Natural killer cell (primary cell): Measurements from ENCODE around the gene MYBPH. TPM values are rescaled to one million over a fixed set of nuclear protein-coding genes. Genes with fewer than 3 reads are reported as not detected.

Experiments
- ATAC-seq, 3 donors: fragments of 150-1000 bp in 2 of 3; fragments of 200-7000 bp in 1 of 3; cut with Tn5 transposase; 1 replicate in 1 of 3; 2 replicates in 2 of 3; pipeline ENCODE4 v1.10.0; 2021; ENCODE audit warnings: mild to moderate bottlenecking in 2 of 3, moderate library complexity in 2 of 3
- DNase-seq, 2 donors: peaks; one replicate each; pipeline versions ENCODE4 v3.0.0 to v3.0.0-alpha.2; 2013 to 2021; ENCODE audit warnings: mixed read lengths in 1 of 2
- H3K27ac ChIP-seq: one replicate; pipeline ENCODE4 v1.5.1; 2013; ENCODE audit warnings: mild to moderate bottlenecking, low read length
- H3K27me3 ChIP-seq: one replicate; pipeline ENCODE4 v1.6.1; 2013; ENCODE audit warnings: low read length; ENCODE audit not compliant: control insufficient read depth, insufficient read depth
- H3K36me3 ChIP-seq: one replicate; pipeline ENCODE4 v1.6.1; 2013; ENCODE audit warnings: low read length; ENCODE audit not compliant: control insufficient read depth, insufficient read depth
- H3K4me1 ChIP-seq: one replicate; pipeline ENCODE4 v1.6.1; 2013; ENCODE audit warnings: low read length; ENCODE audit not compliant: control insufficient read depth, insufficient read depth
- H3K4me3 ChIP-seq: one replicate; pipeline ENCODE4 v1.5.1; 2013; ENCODE audit warnings: low read length
- H3K9me3 ChIP-seq: one replicate; pipeline ENCODE4 v1.6.1; 2013; ENCODE audit warnings: low read length; ENCODE audit not compliant: control insufficient read depth, insufficient read depth
- H3K27ac Mint-ChIP-seq, 2 donors: one replicate each; pipeline ENCODE4 v1.8.0; 2022; ENCODE audit warnings: mild to moderate bottlenecking in 2 of 2, mixed read lengths in 2 of 2, moderate library complexity in 1 of 2
- H3K27me3 Mint-ChIP-seq, 2 donors: one replicate each; pipeline ENCODE4 v1.8.0; 2022; ENCODE audit warnings: low read depth in 2 of 2, mixed read lengths in 2 of 2
- H3K36me3 Mint-ChIP-seq: one replicate; pipeline ENCODE4 v1.8.0; 2022; ENCODE audit warnings: mixed read lengths
- H3K4me1 Mint-ChIP-seq, 2 donors: one replicate each; pipeline ENCODE4 v1.8.0; 2022; ENCODE audit warnings: mixed read lengths in 2 of 2
- H3K4me3 Mint-ChIP-seq: one replicate; pipeline ENCODE4 v1.8.0; 2022; ENCODE audit warnings: mild to moderate bottlenecking, moderate library complexity, mixed read lengths
- H3K9me3 Mint-ChIP-seq, 2 donors: one replicate each; pipeline ENCODE4 v1.8.0; 2022; ENCODE audit warnings: mixed read lengths in 2 of 2
- CTCF ChIP-seq: fragments of 200-600 bp; IDR thresholded peaks from one replicate; pipeline ENCODE4 v1.8.0; 2022; ENCODE audit warnings: antibody characterized with exemption
- WGBS: methylation state at CpG from one replicate; pipeline ENCODE4 v1.1.7; 2013; ENCODE audit warnings: missing lambda C conversion rate; ENCODE audit not compliant: insufficient coverage; 5-methylcytosine and 5-hydroxymethylcytosine counted together
- intact Hi-C: fragments of 100-400 bp; cut with micrococcal nuclease; formaldehyde crosslinking; loops from one replicate; pipeline ENCODE4 v1.14.2; 2022
- total RNA-seq, 4 donors: library from RNA; stranded (reverse); fragments of 120-200 nt in 1 of 4; gene quantifications; one replicate each; pipeline versions ENCODE4 v1.2.3 to v1.2.4, GENCODE V29; 2013 to 2022

The MYBPH gene
- total RNA-seq, 3 donors from 2014 or later (not counting 1 experiment from before 2014, with no cell fraction given) = not detected

- H3K27me3 Mint-ChIP-seq = no peaks in the 10 kb centered on the region
- H3K27ac ChIP-seq = no peak overlapping the region
- no peak for TF ChIP-seq CTCF
Measured at GRCh38 chr1:203177036-203177405, 1.4 kb upstream of the MYBPH start.

GRCh38 chr1:203176273-203177035 is 828 bp upstream of the MYBPH start:
- no peaks in the 10 kb centered on the region for H3K27me3 ChIP-seq
- no peaks in the 10 kb centered on the region for H3K36me3 ChIP-seq
- TF ChIP-seq CTCF = no peak
- H3K27ac ChIP-seq = no peak overlapping the region
- DNase-seq = no peak
- WGBS = 89% methylated on average over 9 of the region's 9 CpGs
- Mint-ChIP-seq H3K27ac (no peak overlapping the region), H3K27me3 (no peaks in the 10 kb centered on the region), H3K36me3 (no peaks in the 10 kb centered on the region), H3K4me3 (no peak overlapping the region), H3K4me1 (no peaks in the 10 kb centered on the region), H3K9me3 (no peaks in the 10 kb centered on the region)
- intact Hi-C loops = no loop called here
- H3K4me1 ChIP-seq = peaks cover 6% of the 10 kb centered on the region
- no peaks in the 10 kb centered on the region for H3K9me3 ChIP-seq
- no peak for ATAC-seq
- H3K4me3 ChIP-seq = no peak overlapping the region

More at GRCh38 chr1:203177036-203177405, 1.4 kb upstream of the MYBPH start:
- H3K9me3 Mint-ChIP-seq = no peaks in the 10 kb centered on the region
- Histone ChIP-seq H3K27me3 (no peaks in the 10 kb centered on the region), H3K4me1 (peaks cover 6% of the 10 kb centered on the region), H3K36me3 (no peaks in the 10 kb centered on the region), H3K4me3 (no peak overlapping the region), H3K9me3 (no peaks in the 10 kb centered on the region)
- ATAC-seq (no peak), DNase-seq (no peak)
- intact Hi-C loops = no loop called here
- no peaks in the 10 kb centered on the region for H3K36me3 Mint-ChIP-seq
- whole genome bisulfite sequencing = 93% methylated on average over 6 of the region's 6 CpGs
- no peak overlapping the region for H3K27ac Mint-ChIP-seq
- H3K4me1 Mint-ChIP-seq = no peaks in the 10 kb centered on the region
- no peak overlapping the region for H3K4me3 Mint-ChIP-seq

- intact Hi-C loops = no loop called here
- H3K9me3 Mint-ChIP-seq = no peaks in the 10 kb centered on the region
- peaks cover 6% of the 10 kb centered on the region for H3K4me1 ChIP-seq
- H3K36me3 ChIP-seq = no peaks in the 10 kb centered on the region
- H3K27me3 ChIP-seq = no peaks in the 10 kb centered on the region
- no peak for TF ChIP-seq CTCF
- 31% methylated on average over 8 of the region's 9 CpGs for WGBS
- no peaks in the 10 kb centered on the region for H3K4me1 Mint-ChIP-seq
- H3K36me3 Mint-ChIP-seq = no peaks in the 10 kb centered on the region
- no peaks in the 10 kb centered on the region for H3K9me3 ChIP-seq
- no peak overlapping the region for H3K4me3 ChIP-seq
- no peaks in the 10 kb centered on the region for H3K27me3 Mint-ChIP-seq
- no peak for ATAC-seq
- no peak overlapping the region for H3K27ac ChIP-seq
- no peak for DNase-seq
- no peak overlapping the region for H3K4me3 Mint-ChIP-seq
- H3K27ac Mint-ChIP-seq = no peak overlapping the region
Measured at GRCh38 chr1:203175827-203176241, 208 bp upstream of the MYBPH start.
